ENCODE results near the gene COL23A1.

DNA sequence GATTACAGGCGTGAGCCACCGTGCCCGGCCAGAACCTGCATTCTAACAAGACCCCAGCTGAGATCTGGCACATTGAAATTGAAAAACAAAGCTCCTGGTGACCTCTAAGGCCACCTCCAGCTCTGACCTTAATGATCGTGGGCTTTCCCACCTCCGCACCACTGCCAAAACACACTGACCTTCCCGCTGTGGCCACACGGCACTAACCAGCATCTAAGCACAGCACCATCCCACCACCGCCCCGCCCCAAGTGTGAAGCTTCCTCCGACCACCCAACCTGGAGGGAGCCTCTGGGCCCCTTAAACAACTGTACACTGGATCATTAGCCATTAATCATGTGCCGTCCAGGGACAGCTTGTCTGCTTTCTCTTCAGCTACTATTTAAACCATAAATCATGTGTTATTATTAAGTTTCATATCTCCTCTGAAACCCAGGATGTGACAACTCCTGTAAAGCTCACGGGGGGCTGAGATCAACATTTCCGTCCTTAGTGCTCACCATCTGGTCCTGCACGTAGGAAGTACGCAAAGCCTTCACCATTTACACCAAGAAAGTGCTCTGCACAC is 80.6 kb downstream of the COL23A1 start:
- TF ChIP-seq CTCF (IDR thresholded peaks at IDR 0.05) (no peak), POLR2A (IDR thresholded peaks at IDR 0.05) (no peak)

Data from tibial nerve (tissue), 3 donors.